T-helper 17 cell (primary cell): Measurements from ENCODE around the gene ISYNA1. TPM values are rescaled to one million over a fixed set of nuclear protein-coding genes. Genes with fewer than 3 reads are reported as not detected.

Experiments
- ATAC-seq: fragments of 150-1000 bp; cut with Tn5 transposase; 2 replicates; pipeline ENCODE4 v1.10.0; 2021; ENCODE audit warnings: mild to moderate bottlenecking, moderate library complexity
- DNase-seq, 3 donors: peaks; one replicate each; pipeline versions ENCODE4 v3.0.0 to v3.0.0-alpha.2; 2020 to 2021
- H3K9me3 ChIP-seq: one replicate; pipeline ENCODE4 v1.7.0; 2013; ENCODE audit warnings: low read length, mild to moderate bottlenecking; ENCODE audit not compliant: control insufficient read depth, poor library complexity, severe bottlenecking
- H3K27ac Mint-ChIP-seq: one replicate; pipeline ENCODE4 v1.8.0; 2022; ENCODE audit warnings: mild to moderate bottlenecking, moderate library complexity, mixed read lengths
- H3K27me3 Mint-ChIP-seq: one replicate; pipeline ENCODE4 v1.8.0; 2022; ENCODE audit warnings: mixed read lengths
- H3K36me3 Mint-ChIP-seq: one replicate; pipeline ENCODE4 v1.8.0; 2022; ENCODE audit warnings: low read depth, mixed read lengths
- H3K4me1 Mint-ChIP-seq: one replicate; pipeline ENCODE4 v1.8.0; 2022; ENCODE audit warnings: mild to moderate bottlenecking, mixed read lengths
- H3K4me3 Mint-ChIP-seq: one replicate; pipeline ENCODE4 v1.8.0; 2022; ENCODE audit warnings: mild to moderate bottlenecking, moderate library complexity, mixed read lengths
- total RNA-seq, 4 donors: library from RNA in 2 of 4; stranded (reverse) in 2 of 4; gene quantifications; one replicate each; pipeline ENCODE4 v1.2.3 and lab custom pipeline; 2022 to 2026

The ISYNA1 gene
- total RNA-seq, 2 donors from 2014 or later, result 37.6 to 39.6 TPM

DNA sequence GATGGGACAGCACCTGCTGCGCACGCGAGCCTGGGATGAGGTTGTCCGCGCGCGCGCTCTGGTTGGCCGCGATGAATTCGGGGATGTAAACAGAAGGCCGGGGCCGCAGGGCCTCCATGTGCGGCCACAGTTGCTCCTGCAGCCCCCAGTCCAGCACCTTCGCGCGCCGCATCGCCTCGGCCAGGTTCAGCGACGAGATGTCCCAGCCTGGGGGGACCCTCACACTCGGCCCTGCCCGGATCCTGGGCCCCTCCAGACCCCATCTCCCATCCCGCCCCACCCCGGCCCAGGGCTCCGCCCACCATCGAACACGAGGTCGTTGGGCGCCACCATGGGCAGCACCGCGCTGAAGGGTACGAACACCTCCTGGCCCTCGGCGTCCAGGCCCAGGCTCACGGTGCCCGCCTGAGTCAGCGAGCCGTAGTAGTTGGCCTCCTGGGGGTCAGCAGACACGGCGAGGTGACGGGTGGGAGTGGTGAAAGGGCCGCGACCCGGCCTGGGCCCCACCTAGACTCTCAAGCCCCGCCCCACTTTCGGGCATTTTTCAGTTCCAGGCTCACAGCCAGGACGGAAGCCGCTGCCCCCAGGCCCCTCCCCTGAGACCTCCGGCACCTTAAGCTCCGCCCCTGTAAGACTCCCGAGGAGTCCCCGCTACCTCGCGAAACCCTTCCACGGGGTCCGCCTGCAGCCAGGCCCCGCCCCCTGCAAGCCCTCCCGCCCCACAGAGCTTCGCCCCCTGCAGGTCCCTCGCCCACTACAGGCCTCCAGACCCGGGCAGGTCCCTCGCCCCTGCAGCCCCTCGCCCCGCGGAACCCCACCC, 1.1 kb downstream of the ISYNA1 start:
- H3K36me3 Mint-ChIP-seq, result no peaks in the 10 kb centered on the region
- ATAC-seq (peak; percentile 55), DNase-seq (peak; percentile 51 to 75 (median 65))
- peak overlapping the region; percentile 84 for H3K4me3 Mint-ChIP-seq
- H3K9me3 ChIP-seq, result no peaks in the 10 kb centered on the region
- H3K27ac Mint-ChIP-seq, result no peak overlapping the region
- no peaks in the 10 kb centered on the region for H3K27me3 Mint-ChIP-seq
- H3K4me1 Mint-ChIP-seq, result peaks cover 20% of the 10 kb centered on the region

DNA sequence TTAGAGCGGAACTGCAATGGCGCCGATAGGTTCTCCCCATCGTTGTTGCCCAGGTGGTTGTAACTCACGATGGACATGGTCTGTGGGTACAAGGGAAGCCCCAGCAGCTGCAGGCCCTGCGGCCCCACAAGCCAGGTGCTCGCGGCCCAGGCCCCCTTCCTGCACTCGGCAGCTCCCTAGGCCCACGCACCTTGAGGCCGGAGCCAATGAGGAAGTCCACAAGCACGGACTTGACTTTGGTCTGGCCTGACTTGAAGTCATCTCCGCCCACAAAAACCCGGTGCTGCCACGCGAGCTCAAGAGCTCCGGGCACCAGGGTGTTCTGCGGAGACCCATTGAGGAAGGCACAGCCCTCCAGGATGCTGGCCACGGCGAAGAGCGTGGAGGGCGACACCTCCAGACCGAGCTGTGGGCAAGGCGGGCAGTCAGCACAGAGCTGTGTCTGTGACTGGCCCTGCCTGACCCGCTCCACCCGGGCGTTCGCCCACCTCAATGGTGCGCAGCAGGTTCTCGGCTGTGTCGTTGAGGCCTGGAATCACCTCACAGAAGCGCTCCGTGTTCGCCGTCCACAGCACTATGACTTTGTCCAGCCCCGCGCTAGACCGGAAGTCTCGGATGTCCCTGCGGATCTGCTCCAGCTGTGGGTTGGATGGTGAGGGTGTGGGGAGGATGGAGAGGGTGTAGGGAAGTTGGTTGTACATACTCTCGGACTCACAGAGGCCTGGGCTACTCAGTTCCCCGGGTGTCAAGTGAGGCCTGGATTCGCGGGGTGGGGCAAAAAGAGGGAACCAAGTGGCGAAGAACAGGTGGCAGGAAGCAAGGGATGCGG, 1.9 kb downstream of the ISYNA1 start:
- Mint-ChIP-seq H3K4me3 (peak overlapping the region; percentile 79), H3K27ac (no peak overlapping the region), H3K36me3 (no peaks in the 10 kb centered on the region), H3K4me1 (peaks cover 17% of the 10 kb centered on the region), H3K27me3 (no peaks in the 10 kb centered on the region)
- no peaks in the 10 kb centered on the region for H3K9me3 ChIP-seq
- ATAC-seq (no peak), DNase-seq (no peak)

DNA sequence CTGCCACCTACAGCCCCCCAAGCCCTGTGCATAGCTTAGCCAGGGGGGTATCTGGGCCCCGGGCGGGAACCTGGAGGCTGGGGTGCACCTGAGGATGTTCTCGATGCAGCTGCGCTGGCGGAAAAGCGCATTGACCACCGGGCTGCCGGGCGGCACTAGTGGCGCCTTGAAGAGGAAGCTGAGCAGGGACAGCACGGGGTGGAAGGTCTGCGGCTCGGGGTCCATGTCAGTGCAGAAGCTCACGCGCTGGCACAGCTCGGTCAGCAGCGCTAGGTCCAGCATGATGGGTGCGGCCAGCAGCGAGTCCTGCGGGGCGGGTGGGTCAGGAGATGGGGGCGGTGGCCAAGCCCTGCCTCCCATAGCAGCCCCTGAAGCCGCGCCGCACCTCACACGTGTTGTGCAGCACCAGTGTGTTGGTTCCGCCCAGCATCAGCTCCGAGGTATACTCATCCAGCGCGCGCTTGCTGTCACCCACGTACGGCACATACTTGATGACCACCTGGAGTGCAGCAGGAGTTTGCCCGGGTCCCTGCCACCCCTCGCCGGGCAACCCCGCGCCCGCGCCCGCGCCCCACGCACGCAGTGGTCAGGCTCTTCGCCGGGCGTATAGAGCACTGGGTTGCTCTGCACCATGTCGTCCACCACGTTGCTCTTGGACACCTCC, 2.6 kb downstream of the ISYNA1 start:
- Mint-ChIP-seq H3K36me3 (no peaks in the 10 kb centered on the region), H3K4me1 (peaks cover 13% of the 10 kb centered on the region), H3K27ac (peak overlapping the region; percentile 67), H3K27me3 (no peaks in the 10 kb centered on the region), H3K4me3 (peak overlapping the region; percentile 85)
- DNase-seq (no peak), ATAC-seq (no peak)
- H3K9me3 ChIP-seq, result no peaks in the 10 kb centered on the region

DNA sequence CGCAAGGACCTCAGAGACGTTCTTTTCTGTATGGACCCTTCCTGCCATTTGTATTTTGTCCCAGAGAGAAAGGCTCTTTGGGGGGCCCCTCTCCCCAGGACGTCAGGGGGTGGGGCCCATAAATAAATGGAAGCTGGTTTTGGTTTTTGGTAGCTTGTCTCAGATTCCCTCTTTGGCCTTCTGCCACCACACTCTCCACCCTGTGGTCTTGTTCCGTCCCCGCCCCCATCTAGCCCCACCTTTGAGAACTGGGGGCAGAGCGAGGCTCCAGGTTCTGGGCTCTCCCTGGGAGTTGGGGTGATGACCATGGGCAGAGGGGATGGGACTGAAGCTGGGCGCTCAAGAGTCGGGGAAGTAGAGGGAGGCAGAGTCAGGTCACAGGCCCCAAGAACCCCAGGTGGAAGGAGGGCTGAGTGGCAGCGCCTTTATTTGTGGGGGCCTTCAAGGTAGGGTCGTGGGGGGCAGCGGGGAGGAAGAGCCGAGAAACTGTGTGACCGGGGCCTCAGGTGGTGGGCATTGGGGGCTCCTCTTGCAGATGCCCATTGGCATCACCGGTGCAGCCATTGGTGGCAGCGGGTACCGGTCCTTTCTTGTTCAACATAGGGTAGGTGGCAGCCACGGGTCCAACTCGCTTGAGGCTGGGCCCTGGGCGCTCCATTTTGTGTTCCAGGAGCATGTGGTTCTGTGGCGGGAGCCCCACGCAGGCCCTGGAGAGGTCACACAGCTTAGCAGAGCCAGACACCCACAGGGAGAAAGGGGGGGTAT, 3.3 kb downstream of the ISYNA1 start:
- DNase-seq, result no peak
- H3K9me3 ChIP-seq, result no peaks in the 10 kb centered on the region
- ATAC-seq, result no peak
- peak overlapping the region; percentile 67 for H3K27ac Mint-ChIP-seq
- H3K4me1 Mint-ChIP-seq, result peaks cover 14% of the 10 kb centered on the region
- peak overlapping the region; percentile 85 for H3K4me3 Mint-ChIP-seq
- H3K27me3 Mint-ChIP-seq, result no peaks in the 10 kb centered on the region
- no peaks in the 10 kb centered on the region for H3K36me3 Mint-ChIP-seq

DNA sequence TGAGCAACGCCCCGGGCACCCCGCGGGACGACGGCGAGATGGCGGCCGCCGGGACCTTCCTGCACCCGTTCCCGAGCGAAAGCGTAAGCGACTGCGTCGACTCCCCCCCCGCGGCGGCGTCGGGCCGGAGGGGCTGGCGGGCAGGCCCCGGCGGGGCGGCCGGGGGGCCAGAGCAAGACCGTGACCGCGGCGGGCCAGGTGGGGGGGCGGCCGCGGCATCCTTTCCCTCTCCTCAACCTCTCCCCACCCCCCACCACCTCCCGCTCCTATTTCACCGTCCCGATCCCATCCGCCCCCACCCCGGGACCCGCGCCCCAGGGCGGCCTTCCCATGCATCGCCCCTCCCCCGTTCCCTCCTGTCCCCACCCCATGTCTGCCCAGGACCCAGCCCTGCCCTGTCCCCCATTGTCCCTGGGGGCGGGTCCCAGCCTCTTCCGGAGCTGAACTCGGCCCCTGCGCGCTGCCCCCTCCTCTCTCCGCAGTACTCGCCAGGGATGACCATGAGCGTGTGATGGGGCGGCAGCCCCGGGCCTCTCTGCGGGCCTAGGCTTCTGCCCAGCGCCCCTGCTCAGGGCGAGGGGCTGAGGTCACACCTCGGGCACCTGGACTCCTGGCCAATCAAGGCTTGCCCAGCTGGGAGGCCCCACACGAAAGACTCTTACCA, 4.1 kb downstream of the ISYNA1 start:
- DNase-seq (no peak), ATAC-seq (no peak)
- H3K27ac Mint-ChIP-seq, result peak overlapping the region; percentile 67

DNA sequence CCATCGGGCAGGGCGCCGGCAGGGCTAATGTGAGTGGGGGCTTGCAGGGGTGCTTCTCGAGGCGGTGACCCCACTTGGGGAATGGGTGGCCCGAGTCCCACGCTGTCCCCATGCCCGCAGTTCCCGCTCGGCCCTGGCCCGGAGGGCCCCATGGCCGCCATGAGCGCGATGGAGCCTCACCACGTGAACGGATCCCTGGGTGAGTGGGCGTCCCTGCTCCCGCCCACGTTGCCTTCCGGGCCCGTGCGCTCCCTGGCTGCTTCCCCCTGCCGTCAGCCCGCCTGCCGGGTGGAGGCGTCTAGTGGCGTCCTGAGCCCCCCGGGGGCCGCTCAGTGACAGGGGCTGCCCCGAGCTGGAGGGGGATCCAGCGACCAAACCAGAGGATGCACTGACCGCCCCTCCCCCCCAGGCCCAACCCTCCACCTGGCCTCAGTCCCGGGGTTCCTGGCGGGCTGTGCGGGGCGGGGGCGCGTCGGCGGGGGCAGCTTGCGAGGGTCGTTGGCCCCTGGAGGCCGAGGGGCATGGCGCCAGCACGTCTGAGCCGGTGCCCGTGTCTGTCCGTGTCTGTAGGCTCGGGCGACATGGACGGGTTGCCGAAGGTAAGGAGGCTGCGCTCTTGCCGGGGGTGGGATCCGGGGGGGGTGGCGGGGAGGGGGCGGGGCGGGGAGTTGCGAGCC, 4.8 kb downstream of the ISYNA1 start:
- Mint-ChIP-seq H3K36me3 (no peaks in the 10 kb centered on the region), H3K27ac (peak overlapping the region; percentile 43), H3K4me1 (peaks cover 17% of the 10 kb centered on the region), H3K27me3 (no peaks in the 10 kb centered on the region), H3K4me3 (peak overlapping the region; percentile 83)
- no peaks in the 10 kb centered on the region for H3K9me3 ChIP-seq
- DNase-seq, result no peak
- peak; percentile 9 for ATAC-seq

More for the DNA sequence above, 4.1 kb downstream of the ISYNA1 start:
- Mint-ChIP-seq H3K4me1 (peaks cover 14% of the 10 kb centered on the region), H3K4me3 (peak overlapping the region; percentile 85), H3K27me3 (no peaks in the 10 kb centered on the region), H3K36me3 (no peaks in the 10 kb centered on the region)
- H3K9me3 ChIP-seq, result no peaks in the 10 kb centered on the region

DNA sequence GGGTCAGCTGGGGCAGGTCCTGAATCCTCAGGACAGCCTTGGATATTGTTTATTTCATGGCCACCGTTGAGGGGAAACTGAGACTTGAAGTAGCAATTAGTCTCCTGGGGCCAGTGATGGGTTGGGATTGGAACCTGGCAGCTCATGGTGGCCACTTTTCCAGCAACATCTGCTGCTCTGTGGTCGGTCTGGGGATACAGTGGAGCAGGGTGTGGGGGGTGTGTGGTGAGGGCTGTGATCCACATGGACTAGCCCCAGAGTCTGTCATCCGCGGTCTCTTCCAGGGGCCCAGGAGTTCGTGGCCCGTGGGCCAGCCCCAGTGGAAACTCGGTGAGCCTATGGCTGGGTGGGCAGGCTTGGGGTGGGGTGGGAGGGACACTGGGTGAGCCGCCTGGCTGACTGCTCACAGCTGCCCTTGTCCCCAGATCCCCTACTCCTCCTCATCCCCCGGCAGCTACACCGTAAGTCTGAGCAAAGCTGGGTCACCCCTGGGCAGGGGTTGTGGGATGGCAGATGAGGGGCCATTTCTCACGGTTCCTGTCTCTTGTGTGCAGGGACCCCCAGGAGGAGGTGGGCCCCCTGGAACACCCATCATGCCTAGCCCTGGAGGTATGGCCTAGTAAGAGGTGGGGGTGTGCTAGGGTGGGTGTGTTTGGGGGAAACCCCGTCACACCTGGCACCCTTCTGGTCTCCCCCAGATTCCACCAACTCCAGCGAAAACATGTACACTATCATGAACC, 5.5 kb downstream of the ISYNA1 start:
- DNase-seq, result no peak
- H3K27ac Mint-ChIP-seq, result peak overlapping the region; percentile 43
- H3K4me1 Mint-ChIP-seq, result peaks cover 17% of the 10 kb centered on the region

DNA sequence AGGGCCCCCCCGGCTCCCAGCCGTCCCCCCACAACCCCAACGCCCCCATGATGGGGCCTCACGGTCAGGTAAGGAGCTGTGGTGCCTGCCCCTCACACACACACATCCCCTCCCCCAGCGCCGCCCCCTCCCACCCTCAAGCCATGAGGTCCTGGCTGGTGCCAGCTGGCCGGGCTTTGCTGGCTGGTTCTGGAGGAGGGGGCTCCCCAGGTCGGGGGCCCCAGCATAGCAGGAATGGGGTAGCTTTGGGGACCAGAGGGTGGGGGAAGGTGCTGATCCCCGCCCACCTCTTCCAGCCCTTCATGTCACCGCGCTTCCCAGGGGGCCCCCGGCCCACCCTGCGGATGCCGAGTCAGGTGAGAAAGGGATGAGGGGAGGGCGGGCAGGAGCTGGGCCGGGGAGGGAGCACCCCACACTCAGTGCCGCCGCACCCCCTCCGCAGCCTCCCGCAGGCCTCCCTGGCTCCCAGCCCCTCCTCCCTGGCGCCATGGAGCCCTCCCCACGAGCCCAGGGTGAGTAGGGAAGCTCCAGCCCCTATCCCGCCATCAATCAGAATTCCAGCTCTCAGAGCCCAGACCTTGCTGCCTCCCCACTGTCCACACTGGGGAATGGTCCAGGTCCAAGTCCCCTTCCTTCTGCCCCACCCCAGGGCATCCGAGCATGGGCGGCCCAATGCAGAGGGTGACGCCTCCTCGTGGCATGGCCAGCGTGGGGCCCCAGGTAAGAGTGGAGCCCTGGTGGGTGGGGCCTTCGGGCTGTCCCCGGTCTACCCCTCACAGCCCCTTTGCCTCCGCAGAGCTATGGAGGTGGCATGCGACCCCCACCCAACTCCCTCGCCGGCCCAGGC, 6.4 kb downstream of the ISYNA1 start:
- Mint-ChIP-seq H3K36me3 (no peaks in the 10 kb centered on the region), H3K27ac (peak overlapping the region; percentile 43), H3K27me3 (no peaks in the 10 kb centered on the region), H3K4me1 (peaks cover 19% of the 10 kb centered on the region), H3K4me3 (no peak overlapping the region)
- H3K9me3 ChIP-seq, result no peaks in the 10 kb centered on the region
- no peak for DNase-seq
- ATAC-seq, result no peak

More for the DNA sequence above, 5.5 kb downstream of the ISYNA1 start:
- Mint-ChIP-seq H3K27me3 (no peaks in the 10 kb centered on the region), H3K36me3 (no peaks in the 10 kb centered on the region), H3K4me3 (peak overlapping the region; percentile 83)
- no peaks in the 10 kb centered on the region for H3K9me3 ChIP-seq
- ATAC-seq, result no peak

DNA sequence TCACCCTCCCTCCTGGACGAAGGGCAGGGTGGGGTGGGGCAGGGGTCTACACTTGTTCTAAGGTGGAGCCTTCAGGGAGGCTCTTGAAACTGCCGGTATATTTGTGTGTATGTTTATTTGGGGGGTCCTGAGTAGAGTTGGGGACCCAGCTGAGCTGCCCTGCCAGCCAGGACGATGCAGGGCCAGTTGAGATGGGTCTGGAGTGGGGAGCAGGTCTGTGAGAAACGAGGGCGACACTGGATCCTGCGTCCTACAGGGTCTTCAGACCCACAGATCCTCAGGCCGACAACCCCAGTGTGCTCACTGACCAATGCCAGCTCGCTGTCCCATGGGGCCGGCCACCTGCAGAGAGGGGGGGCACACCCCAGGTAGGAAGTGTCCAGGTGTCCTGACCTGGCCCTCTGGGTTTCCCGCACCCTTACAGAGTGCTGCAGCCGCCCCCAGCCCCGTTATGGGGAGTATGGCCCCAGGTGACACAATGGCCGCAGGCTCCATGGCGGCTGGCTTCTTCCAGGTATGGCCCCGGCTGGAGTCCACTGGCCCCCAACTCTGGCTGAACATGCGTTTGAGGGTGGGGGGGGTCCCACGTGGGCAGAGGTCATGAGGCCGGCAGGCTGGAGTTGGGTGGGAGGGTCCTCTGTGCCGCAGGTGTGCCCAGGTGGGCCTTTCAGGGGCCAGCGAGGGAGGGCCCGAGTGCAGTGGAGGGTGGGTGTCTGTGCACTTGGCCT, 7.4 kb downstream of the ISYNA1 start:
- H3K27ac Mint-ChIP-seq, result peak overlapping the region; percentile 29

DNA sequence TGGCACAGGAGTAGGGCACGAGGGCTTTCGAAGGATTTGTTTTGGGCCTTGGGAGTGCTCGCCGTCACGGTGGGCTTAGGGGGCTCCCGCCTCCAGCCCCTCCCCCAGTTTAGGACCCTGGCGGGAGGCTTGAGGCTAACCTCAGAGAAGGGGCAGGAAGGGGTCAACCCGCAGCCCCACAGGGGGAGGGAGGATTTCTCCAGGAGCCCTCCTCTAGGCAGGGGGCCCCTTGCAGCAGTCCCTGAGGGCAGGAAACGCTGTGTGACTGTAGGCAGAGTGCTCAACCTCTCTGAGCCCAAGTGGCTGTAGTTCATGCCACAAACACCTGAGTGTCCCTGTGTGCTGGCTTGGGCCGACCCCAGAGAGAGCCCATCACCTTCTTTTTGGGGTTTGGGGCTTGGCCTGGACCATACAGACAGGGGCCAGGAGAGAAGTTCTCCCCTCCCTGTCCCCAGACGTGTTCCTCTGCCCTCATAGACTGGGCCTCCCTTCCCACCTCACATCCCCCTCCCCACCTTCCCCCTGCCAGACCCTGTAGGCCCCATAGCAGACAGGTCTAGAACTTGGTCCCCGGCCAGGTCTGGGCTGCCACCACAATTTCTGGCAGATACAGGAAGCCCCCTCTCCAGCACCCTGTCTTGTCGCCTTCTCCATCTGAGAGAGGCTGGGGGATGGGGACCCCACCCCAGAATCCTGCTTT, 8.1 kb downstream of the ISYNA1 start:
- no peaks in the 10 kb centered on the region for H3K27me3 Mint-ChIP-seq
- no peak for ATAC-seq
- H3K27ac Mint-ChIP-seq, result peak overlapping the region; percentile 65

More for the DNA sequence above, 7.4 kb downstream of the ISYNA1 start:
- peak overlapping the region; percentile 50 for H3K4me3 Mint-ChIP-seq
- no peaks in the 10 kb centered on the region for H3K27me3 Mint-ChIP-seq
- no peak for DNase-seq
- H3K9me3 ChIP-seq, result no peaks in the 10 kb centered on the region
- no peak for ATAC-seq
- H3K36me3 Mint-ChIP-seq, result no peaks in the 10 kb centered on the region
- H3K4me1 Mint-ChIP-seq, result peaks cover 24% of the 10 kb centered on the region

More for the DNA sequence above, 8.1 kb downstream of the ISYNA1 start:
- peak overlapping the region; percentile 83 for H3K4me3 Mint-ChIP-seq
- peaks cover 27% of the 10 kb centered on the region for H3K4me1 Mint-ChIP-seq
- no peak for DNase-seq
- no peaks in the 10 kb centered on the region for H3K9me3 ChIP-seq
- H3K36me3 Mint-ChIP-seq, result no peaks in the 10 kb centered on the region
